K562 (cell line): Measurements from ENCODE around the gene PRM1. TPM values are rescaled to one million over a fixed set of nuclear protein-coding genes. Genes with fewer than 3 reads are reported as not detected.

Source experiments
- ARID4B ChIP-seq: sonication (generic); formaldehyde crosslinking; IDR thresholded peaks from 2 replicates; pipeline ENCODE4 v1.8.0; 2022; ENCODE audit warnings: mild to moderate bottlenecking, missing genetic modification reagents
- E2F6 ChIP-seq, 2 experiments: IDR thresholded peaks; 2 replicates each; pipeline ENCODE4 v1.6.1; 2011; ENCODE audit warnings: borderline replicate concordance in 1 of 2, control low read depth in 1 of 2, low read depth in 1 of 2, low read length in 1 of 2, mild to moderate bottlenecking in 1 of 2, mixed read lengths in 1 of 2, moderate library complexity in 1 of 2; ENCODE audit not compliant: insufficient read depth in 1 of 2, insufficient read length in 1 of 2, poor library complexity in 1 of 2, severe bottlenecking in 1 of 2; ENCODE audit errors: extremely low read depth in 1 of 2
- E2F8 ChIP-seq: fragments of 450-650 bp; IDR thresholded peaks from 2 replicates; pipeline ENCODE4 v1.7.1; 2018; ENCODE audit warnings: mild to moderate bottlenecking, low read depth; ENCODE audit not compliant: partially characterized antibody
- GATAD2A ChIP-seq: fragments of 450-650 bp; IDR thresholded peaks from 2 replicates; pipeline ENCODE4 v1.6.1; 2017
- HLTF ChIP-seq: fragments of 450-650 bp; IDR thresholded peaks from 2 replicates; pipeline ENCODE4 v1.6.1; 2016
- IRF2 ChIP-seq: sonication (generic); formaldehyde crosslinking; IDR thresholded peaks from 2 replicates; pipeline ENCODE4 v1.8.1; 2022; ENCODE audit warnings: mild to moderate bottlenecking, missing genetic modification reagents
- PBX2 ChIP-seq, 2 experiments: IDR thresholded peaks in 1 of 2; conservative IDR thresholded peaks in 1 of 2; 2 replicates each; pipeline ENCODE4 v1.6.1; 2016; ENCODE audit warnings: low read depth in 2 of 2, mild to moderate bottlenecking in 1 of 2, missing compliant biosample characterization in 1 of 2, missing genetic modification characterization in 1 of 2, moderate library complexity in 1 of 2
- RAD51 ChIP-seq: fragments of 450-650 bp; IDR thresholded peaks from 2 replicates; pipeline ENCODE4 v1.7.1; 2016; ENCODE audit warnings: low read depth, mild to moderate bottlenecking, borderline replicate concordance
- SMARCA4 ChIP-seq: fragments of 450-650 bp; IDR thresholded peaks from 2 replicates; pipeline ENCODE4 v1.6.1; 2016
- THAP7 ChIP-seq: fragments of 250-450 bp; sonication (Bioruptor Pico); IDR thresholded peaks from 2 replicates; pipeline ENCODE4 v1.5.0; 2021
- USF1 ChIP-seq: sonication (generic); formaldehyde crosslinking; IDR thresholded peaks from 2 replicates; pipeline ENCODE4 v1.9.0; 2022; ENCODE audit warnings: mild to moderate bottlenecking, missing genetic modification reagents
- YBX1 ChIP-seq: fragments of 450-650 bp; IDR thresholded peaks from 2 replicates; pipeline ENCODE4 v1.7.1; 2016; ENCODE audit warnings: mild to moderate bottlenecking
- polyA plus RNA-seq, 8 experiments: library from polyadenylated mRNA; depleted of rRNA in 4 of 8; stranded (reverse) in 5 of 8; unstranded in 3 of 8; fragments of >200 nt; fragmentation: Nextera tagmentation in 2 of 8; fragmentation: Illumina TruSeq in 1 of 8; extraction: Ambion mirVana in 2 of 8; extraction: Trizol in 1 of 8; gene quantifications; 2 replicates each; pipeline versions ENCODE4 v1.2.1 to v1.2.3, GENCODE V29; 2011 to 2014; ENCODE audit warnings: inconsistent platforms in 1 of 8, missing spikeins in 1 of 8
- total RNA-seq, 7 experiments: library from RNA; depleted of rRNA in 6 of 7; stranded (reverse); fragments of >200 nt in 6 of 7; fragmentation: Illumina TruSeq in 2 of 7; extraction: Trizol in 2 of 7; gene quantifications; 2 replicates each; pipeline versions ENCODE4 v1.2.1 to v1.2.3, GENCODE V29; 2011 to 2021; ENCODE audit warnings: low replicate concordance in 1 of 7

The PRM1 gene
- total and polyA plus RNA-seq, 9 of the 15 experiments (the other 6 are each of a cell fraction or from before 2014, with no cell fraction given): not detected

GRCh38 chr16:11312718-11313492, 31.8 kb upstream of the PRM1 start (continued):
- TF ChIP-seq ARID4B (no peak), THAP7 (no peak), YBX1 (no peak), PBX2 (CRISPR knock-in tag; IDR thresholded peaks at IDR 0.05; ENCODE audit: low read depth) (no peak), PBX2 (tag; conservative IDR thresholded peaks at IDR 0.05; ENCODE audit: low read depth) (peak; percentile 26; the same call in 1 of the 2 replicates), GATAD2A (no peak), E2F6 (IDR thresholded peaks at IDR 0.05; ENCODE audit: borderline replicate concordance in 1 of 2, extremely low read depth in 1 of 2, insufficient read depth in 1 of 2, insufficient read length in 1 of 2, low read depth in 1 of 2, low read length in 1 of 2, poor library complexity in 1 of 2, severe bottlenecking in 1 of 2) (peak in 1 of 2 experiments; percentile 42), E2F8 (no peak), SMARCA4 (no peak), RAD51 (peak; percentile 74), HLTF (no peak), USF1 (CRISPR knock-in tag) (peak; percentile 85), IRF2 (CRISPR knock-in tag) (peak; percentile 96)
